OCI-LY1 (cell line): Measurements from ENCODE around the gene DMTF1.
"Not testable (repeated sequence)": the region's sequence is repeated elsewhere in the genome, so short reads cannot be mapped to it uniquely, and the experiment has no call there.

Source experiments
- H2AFZ ChIP-seq: fragments of 200-600 bp; sonication (generic), shearing (Covaris generic); 2 replicates; pipeline ENCODE4 v1.6.0; 2014; ENCODE audit warnings: antibody characterized with exemption, mild to moderate bottlenecking, low read length
- H3F3A ChIP-seq: fragments of 200-600 bp; sonication (generic), shearing (Covaris generic); 2 replicates; pipeline ENCODE4 v1.6.0; 2014; ENCODE audit warnings: mild to moderate bottlenecking, antibody characterized with exemption, low read length, moderate library complexity; ENCODE audit not compliant: insufficient read depth
- H3K27ac ChIP-seq: fragments of 200-600 bp; sonication (generic); 2 replicates; pipeline ENCODE4 v1.5.1; 2014; ENCODE audit warnings: low read length, mixed run types, mild to moderate bottlenecking, low read depth; ENCODE audit not compliant: poor library complexity, severe bottlenecking
- H3K27me3 ChIP-seq: fragments of 200-600 bp; sonication (generic); 2 replicates; pipeline ENCODE4 v1.6.0; 2014; ENCODE audit warnings: antibody characterized with exemption, mild to moderate bottlenecking, low read length, moderate library complexity; ENCODE audit not compliant: insufficient read depth
- H3K36me3 ChIP-seq: fragments of 200-600 bp; sonication (generic); 2 replicates; pipeline ENCODE4 v1.6.1; 2014; ENCODE audit warnings: mild to moderate bottlenecking, antibody characterized with exemption, low read length, moderate library complexity, mixed read lengths; ENCODE audit not compliant: insufficient read depth
- H3K4me1 ChIP-seq: fragments of 200-600 bp; sonication (generic); 2 replicates; pipeline ENCODE4 v1.5.1; 2014; ENCODE audit warnings: mild to moderate bottlenecking, low read length, moderate library complexity; ENCODE audit not compliant: insufficient read depth, severe bottlenecking
- H3K4me2 ChIP-seq: fragments of 200-600 bp; sonication (generic), shearing (Covaris generic); 2 replicates; pipeline ENCODE4 v1.6.1; 2014; ENCODE audit warnings: low read length
- H3K4me3 ChIP-seq: fragments of 200-600 bp; sonication (generic); 2 replicates; pipeline ENCODE4 v1.5.1; 2014; ENCODE audit warnings: low read length, low read depth, mild to moderate bottlenecking, mixed read lengths; ENCODE audit not compliant: poor library complexity, severe bottlenecking
- H3K79me2 ChIP-seq: fragments of 200-600 bp; shearing (Covaris generic); 2 replicates; pipeline ENCODE4 v1.6.1; 2016; ENCODE audit warnings: mixed run types, low read length, mixed read lengths; ENCODE audit not compliant: insufficient read depth
- H3K9ac ChIP-seq: fragments of 200-600 bp; sonication (generic), shearing (Covaris generic); 2 replicates; pipeline ENCODE4 v1.6.1; 2014; ENCODE audit warnings: mild to moderate bottlenecking, low read length, mixed read lengths
- H3K9me2 ChIP-seq: fragments of 200-600 bp; sonication (generic), shearing (Covaris generic); 2 replicates; pipeline ENCODE4 v1.6.1; 2014; ENCODE audit warnings: low read depth, mild to moderate bottlenecking, low read length, mixed read lengths
- H3K9me3 ChIP-seq: fragments of 200-600 bp; shearing (Covaris generic); 2 replicates; pipeline ENCODE4 v1.6.1; 2014; ENCODE audit warnings: low read length, mixed read lengths
- H4K20me1 ChIP-seq: fragments of 200-600 bp; sonication (generic), shearing (Covaris generic); 2 replicates; pipeline ENCODE4 v1.6.0; 2016; ENCODE audit warnings: mild to moderate bottlenecking, low read length; ENCODE audit not compliant: insufficient read depth
- EZH2 ChIP-seq: fragments of 200-600 bp; sonication (generic), shearing (Covaris generic); IDR thresholded peaks from 2 replicates; pipeline ENCODE4 v1.8.0; 2017; ENCODE audit warnings: borderline replicate concordance, mixed run types, mild to moderate bottlenecking, antibody characterized with exemption, low read length, moderate library complexity, mixed read lengths
- TF ChIP-seq, protein P1 (sequence below): fragments of 200-600 bp; sonication (generic), shearing (Covaris generic); IDR thresholded peaks from 2 replicates; pipeline ENCODE4 v1.5.1; 2017; ENCODE audit warnings: mild to moderate bottlenecking, antibody characterized with exemption, low read length, moderate library complexity, mixed read lengths

Gene DMTF1

DNA sequence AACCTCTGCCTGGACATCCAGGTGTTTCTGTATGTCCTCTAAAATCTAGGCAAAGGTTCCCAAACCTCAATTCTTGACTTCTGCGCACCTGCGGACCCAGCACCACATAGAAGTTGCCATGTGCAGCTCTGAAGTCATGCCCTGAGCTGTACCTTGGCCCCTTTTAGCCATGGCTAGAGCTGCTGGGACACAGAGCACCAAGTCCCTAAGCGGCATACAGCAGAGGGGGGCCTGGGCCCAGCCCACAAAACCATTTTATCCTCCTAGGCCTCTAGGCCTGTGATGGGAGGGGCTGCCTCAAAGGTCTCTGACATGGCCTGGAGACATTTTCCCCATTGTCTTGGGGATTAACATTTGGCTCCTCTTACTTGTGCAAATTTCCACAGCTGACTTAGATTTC, 52.7 kb downstream of the DMTF1 start:
- H3K9me3 ChIP-seq, result peaks cover 42% of the 10 kb centered on the region
- no peaks in the 10 kb centered on the region for H3F3A ChIP-seq
- H3K79me2 ChIP-seq, result peaks cover 96% of the 10 kb centered on the region
- no peaks in the 10 kb centered on the region for H4K20me1 ChIP-seq
- TF ChIP-seq EZH2, result no peak
- TF ChIP-seq, protein P1, sequence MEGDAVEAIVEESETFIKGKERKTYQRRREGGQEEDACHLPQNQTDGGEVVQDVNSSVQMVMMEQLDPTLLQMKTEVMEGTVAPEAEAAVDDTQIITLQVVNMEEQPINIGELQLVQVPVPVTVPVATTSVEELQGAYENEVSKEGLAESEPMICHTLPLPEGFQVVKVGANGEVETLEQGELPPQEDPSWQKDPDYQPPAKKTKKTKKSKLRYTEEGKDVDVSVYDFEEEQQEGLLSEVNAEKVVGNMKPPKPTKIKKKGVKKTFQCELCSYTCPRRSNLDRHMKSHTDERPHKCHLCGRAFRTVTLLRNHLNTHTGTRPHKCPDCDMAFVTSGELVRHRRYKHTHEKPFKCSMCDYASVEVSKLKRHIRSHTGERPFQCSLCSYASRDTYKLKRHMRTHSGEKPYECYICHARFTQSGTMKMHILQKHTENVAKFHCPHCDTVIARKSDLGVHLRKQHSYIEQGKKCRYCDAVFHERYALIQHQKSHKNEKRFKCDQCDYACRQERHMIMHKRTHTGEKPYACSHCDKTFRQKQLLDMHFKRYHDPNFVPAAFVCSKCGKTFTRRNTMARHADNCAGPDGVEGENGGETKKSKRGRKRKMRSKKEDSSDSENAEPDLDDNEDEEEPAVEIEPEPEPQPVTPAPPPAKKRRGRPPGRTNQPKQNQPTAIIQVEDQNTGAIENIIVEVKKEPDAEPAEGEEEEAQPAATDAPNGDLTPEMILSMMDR, result no peak
- H3K4me2 ChIP-seq, result no peak overlapping the region
- no peak overlapping the region for H3K4me3 ChIP-seq
- no peak overlapping the region for H3K9ac ChIP-seq
- H2AFZ ChIP-seq, result no peak overlapping the region
- no peaks in the 10 kb centered on the region for H3K4me1 ChIP-seq
- no peaks in the 10 kb centered on the region for H3K27me3 ChIP-seq
- no peak overlapping the region for H3K27ac ChIP-seq
- no peaks in the 10 kb centered on the region for H3K9me2 ChIP-seq
- H3K36me3 ChIP-seq, result peaks cover 94% of the 10 kb centered on the region

DNA sequence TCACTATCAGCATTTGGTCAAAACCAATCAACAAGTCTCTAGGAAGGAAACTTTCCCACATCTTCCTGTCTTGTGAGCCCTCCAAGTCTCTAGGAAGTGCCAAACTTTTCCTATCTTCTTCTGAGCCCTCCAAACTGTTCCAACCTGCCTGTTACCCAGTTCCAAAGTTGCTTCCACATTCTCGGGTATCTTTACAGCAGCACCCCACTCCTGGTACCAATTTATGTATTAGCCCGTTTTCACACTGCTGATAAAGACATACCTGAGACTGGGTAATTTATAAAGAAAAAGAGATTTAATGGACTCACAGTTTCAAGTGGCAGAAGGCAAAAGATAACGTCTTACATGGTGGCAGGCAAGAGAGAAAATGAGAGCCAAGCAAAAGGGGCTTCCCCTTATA, 53.4 kb downstream of the DMTF1 start:
- H4K20me1 ChIP-seq, H2AFZ ChIP-seq, H3F3A ChIP-seq, H3K27me3 ChIP-seq, H3K4me1 ChIP-seq, H3K4me2 ChIP-seq, H3K4me3 ChIP-seq, H3K9me2 ChIP-seq, H3K27ac ChIP-seq, H3K9ac ChIP-seq: not testable (repeated sequence)
- Histone ChIP-seq H3K79me2 (peaks cover 96% of the 10 kb centered on the region), H3K36me3 (peaks cover 94% of the 10 kb centered on the region), H3K9me3 (peaks cover 42% of the 10 kb centered on the region)

DNA sequence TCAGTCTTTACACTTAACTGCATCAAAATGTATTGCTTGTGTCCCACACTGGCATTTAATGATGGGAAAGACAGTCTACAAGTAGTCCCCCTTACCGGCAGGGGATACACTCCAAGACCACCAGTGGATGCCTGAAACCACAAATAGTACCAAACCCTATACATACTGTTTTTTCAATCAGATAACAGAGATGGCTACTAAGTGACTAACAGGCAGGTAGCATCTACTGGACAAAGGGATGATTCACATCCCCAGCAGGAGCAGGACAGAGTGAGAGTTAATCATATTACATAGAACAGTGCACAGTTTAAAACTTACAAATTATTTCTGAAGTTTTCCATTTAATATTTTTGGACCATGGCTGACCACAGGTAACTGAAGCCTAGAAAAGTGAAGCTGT, 54.1 kb downstream of the DMTF1 start:
- peaks cover 96% of the 10 kb centered on the region for H3K79me2 ChIP-seq
- no peak overlapping the region for H3K4me2 ChIP-seq
- no peaks in the 10 kb centered on the region for H3K9me2 ChIP-seq
- H3K27ac ChIP-seq, result no peak overlapping the region
- TF ChIP-seq, protein P1, result no peak
- TF ChIP-seq EZH2, result no peak
- H3K9me3 ChIP-seq, result peaks cover 42% of the 10 kb centered on the region
- H3F3A ChIP-seq, result no peaks in the 10 kb centered on the region
- peaks cover 94% of the 10 kb centered on the region for H3K36me3 ChIP-seq
- no peaks in the 10 kb centered on the region for H3K27me3 ChIP-seq
- H2AFZ ChIP-seq, result no peak overlapping the region
- H3K4me1 ChIP-seq, result peaks cover under 1% of the 10 kb centered on the region
- H3K4me3 ChIP-seq, result no peak overlapping the region
- H4K20me1 ChIP-seq, result no peaks in the 10 kb centered on the region
- no peak overlapping the region for H3K9ac ChIP-seq

DNA sequence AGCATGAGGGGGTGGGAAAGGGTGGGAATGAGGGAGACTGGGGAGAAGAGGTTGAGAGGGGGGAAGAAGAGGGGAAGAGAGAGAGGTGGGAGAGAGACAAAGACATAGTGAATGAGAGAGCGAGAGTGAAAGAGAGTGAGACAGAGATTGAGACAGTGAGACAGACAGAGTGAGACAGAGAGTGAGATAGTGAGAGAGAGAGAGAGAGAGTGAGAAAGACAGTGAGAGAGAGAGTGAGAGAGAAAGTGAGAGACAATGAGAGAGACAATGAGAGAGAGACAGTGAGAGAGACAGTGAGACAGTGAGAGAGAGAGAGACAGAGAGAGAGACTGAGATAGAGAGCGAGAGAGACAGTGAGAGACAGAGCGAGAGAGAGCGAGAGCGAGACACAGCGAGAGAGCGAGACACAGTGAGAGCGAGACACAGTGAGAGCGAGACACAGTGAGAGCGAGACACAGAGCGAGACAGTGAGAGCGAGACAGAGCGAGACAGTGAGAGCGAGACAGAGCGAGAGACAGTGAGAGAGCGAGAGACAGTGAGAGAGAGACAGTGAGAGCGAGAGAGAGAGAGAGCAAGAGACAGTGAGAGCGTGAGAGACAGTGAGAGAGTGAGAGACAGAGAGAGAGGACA, 57.2 kb downstream of the DMTF1 start:
- Histone ChIP-seq H3K36me3 (peaks cover 86% of the 10 kb centered on the region), H3K79me2 (peaks cover 97% of the 10 kb centered on the region), H3K27ac (no peak overlapping the region), H3K9me3 (peaks cover 36% of the 10 kb centered on the region), H3F3A (no peaks in the 10 kb centered on the region), H2AFZ (no peak overlapping the region), H3K27me3 (no peaks in the 10 kb centered on the region), H3K9ac (no peak overlapping the region), H3K4me1 (peaks cover 31% of the 10 kb centered on the region), H3K4me3 (no peak overlapping the region), H4K20me1 (0 out of 2 replicates have a peak, but pooled peaks cover 5% of the 10 kb centered on the region), H3K9me2 (no peaks in the 10 kb centered on the region), H3K4me2 (no peak overlapping the region)
- no peak for TF ChIP-seq EZH2
- TF ChIP-seq, protein P1, result no peak
